T-helper 22 cell (primary cell): ENCODE data around the gene SLC35A3.
"Not testable (repeated sequence)": the region's sequence is repeated elsewhere in the genome, so short reads cannot be mapped to it uniquely, and the experiment has no call there.

ENCODE experiments used
- DNase-seq: peaks from one replicate; pipeline ENCODE4 v3.0.0-alpha.2; 2020; ENCODE audit warnings: low read depth

Gene SLC35A3

GRCh38 chr1:100035214-100035613 is 65.4 kb downstream of the SLC35A3 start:
- no peak for DNase-seq

GRCh38 chr1:100036718-100037655 is 67.2 kb downstream of the SLC35A3 start:
- DNase-seq = no peak

GRCh38 chr1:100037656-100037926 is 67.8 kb downstream of the SLC35A3 start:
- no peak for DNase-seq

GRCh38 chr1:100037927-100038659 is 68.3 kb downstream of the SLC35A3 start:
- peak; percentile 80 for DNase-seq

- DNase-seq = peak; percentile 68
Observed at GRCh38 chr1:100038660-100039287, 69.0 kb downstream of the SLC35A3 start.

- DNase-seq = no peak
Observed at GRCh38 chr1:100039591-100039990, 69.8 kb downstream of the SLC35A3 start.

- no peak for DNase-seq
Observed at GRCh38 chr1:100045206-100045605, 75.4 kb downstream of the SLC35A3 start.

GRCh38 chr1:100047235-100047708 is 77.5 kb downstream of the SLC35A3 start:
- not testable (repeated sequence) for DNase-seq

GRCh38 chr1:100050139-100050538 is 80.3 kb downstream of the SLC35A3 start:
- DNase-seq = no peak

- no peak for DNase-seq
Observed at GRCh38 chr1:100051401-100051800, 81.6 kb downstream of the SLC35A3 start.

GRCh38 chr1:100051893-100052292 is 82.1 kb downstream of the SLC35A3 start:
- no peak for DNase-seq

GRCh38 chr1:100053119-100053518 is 83.3 kb downstream of the SLC35A3 start:
- no peak for DNase-seq

- DNase-seq = no peak
Observed at GRCh38 chr1:100053727-100054126, 83.9 kb downstream of the SLC35A3 start.

- no peak for DNase-seq
Observed at GRCh38 chr1:100061681-100062080, 91.9 kb downstream of the SLC35A3 start.

- no peak for DNase-seq
Observed at GRCh38 chr1:100065183-100065968, 95.6 kb downstream of the SLC35A3 start.

- no peak for DNase-seq
Observed at GRCh38 chr1:100065969-100066227, 96.1 kb downstream of the SLC35A3 start.

- no peak for DNase-seq
Observed at GRCh38 chr1:100070201-100070939, 100.6 kb downstream of the SLC35A3 start.

- DNase-seq = no peak
Observed at GRCh38 chr1:100073531-100073930, 103.7 kb downstream of the SLC35A3 start.

GRCh38 chr1:100074604-100075395 is 105.0 kb downstream of the SLC35A3 start:
- DNase-seq = no peak

GRCh38 chr1:100075773-100076172 is 106.0 kb downstream of the SLC35A3 start:
- DNase-seq = no peak

GRCh38 chr1:100076319-100076718 is 106.5 kb downstream of the SLC35A3 start:
- DNase-seq = no peak
